T-helper 2 cell (primary cell): Measurements from ENCODE around the gene RAB30.

Experiments used
- DNase-seq, 5 experiments: peaks; one replicate each; pipeline versions ENCODE4 v3.0.0 to v3.0.0-alpha.2; 2012 to 2022

The RAB30 gene

GRCh38 chr11:83039566-83039965 lies 32.1 kb downstream of the RAB30 start:
- DNase-seq, result no peak

- DNase-seq, result no peak
Measured at GRCh38 chr11:83037877-83038276, 33.8 kb downstream of the RAB30 start.

DNA sequence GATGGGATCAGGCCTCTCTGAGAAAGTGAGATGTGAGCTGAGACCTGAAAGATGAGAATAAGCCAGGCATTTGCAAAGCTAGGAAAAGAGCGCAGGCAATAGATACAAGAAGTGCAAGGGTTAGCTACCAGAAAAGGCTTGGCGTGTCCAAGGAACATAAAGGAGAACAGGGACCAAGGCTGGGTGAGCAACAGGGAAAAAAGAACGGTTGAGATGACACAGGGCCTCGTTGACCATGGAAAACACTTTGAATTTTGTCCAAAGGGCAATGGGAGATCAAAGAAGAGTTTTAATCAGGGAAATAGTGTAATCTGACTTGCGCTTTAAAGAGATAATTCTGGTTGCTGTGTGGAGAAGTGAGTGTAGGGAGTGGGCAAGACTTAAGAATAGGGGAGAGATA lies 35.0 kb downstream of the RAB30 start:
- no peak for DNase-seq

DNA sequence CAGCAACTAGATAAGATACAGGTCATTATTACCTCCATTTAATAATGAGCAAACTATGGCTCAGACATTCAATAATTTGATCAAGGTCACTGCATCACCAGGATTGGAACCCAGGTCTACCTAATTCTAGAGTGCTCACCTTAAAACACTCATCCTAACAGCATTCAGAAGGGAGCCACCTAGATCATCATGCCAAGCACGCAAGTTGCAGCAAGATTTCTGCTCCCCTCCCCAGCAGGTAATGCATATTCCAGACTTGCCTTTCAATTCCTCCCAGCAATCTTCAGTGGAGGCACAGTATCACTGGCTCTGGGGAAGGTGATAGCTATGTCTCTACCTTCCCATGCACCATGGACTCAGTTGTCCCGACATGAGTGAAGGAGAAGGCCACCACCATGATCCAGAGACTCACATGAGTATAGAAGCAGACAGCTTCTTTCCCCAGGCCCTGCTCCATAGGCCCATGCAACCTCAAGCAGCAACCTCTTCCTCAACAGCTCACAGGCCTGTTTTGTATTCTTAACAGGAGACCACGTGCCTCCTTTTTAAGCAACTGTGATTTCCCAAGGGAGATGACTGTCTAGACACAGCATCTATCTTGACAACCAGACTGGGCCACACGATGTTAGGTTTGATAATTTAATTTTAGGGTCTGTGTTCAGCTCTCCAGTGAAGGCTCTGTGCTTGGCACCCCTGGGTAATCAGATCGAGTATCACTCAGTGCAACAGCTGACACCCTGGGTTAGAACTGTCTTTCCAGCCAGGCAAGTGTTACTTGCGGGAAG lies 36.4 kb downstream of the RAB30 start:
- no peak for DNase-seq

DNA sequence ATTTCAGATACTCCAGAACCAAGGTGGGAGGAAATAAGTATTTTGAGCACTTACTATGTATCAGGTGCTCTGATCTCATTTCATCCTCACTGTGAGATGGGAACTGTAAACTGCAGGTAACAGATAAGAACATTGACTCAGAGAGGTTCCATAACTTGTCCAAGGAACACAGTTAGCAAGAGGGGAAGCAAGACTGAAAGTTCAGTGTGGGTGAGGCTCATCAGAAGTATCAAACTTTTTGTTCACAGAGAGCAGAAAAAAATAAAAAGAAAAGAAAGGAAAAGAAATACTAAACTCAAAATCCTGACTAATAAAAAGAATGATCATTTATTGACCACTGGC lies 37.1 kb downstream of the RAB30 start:
- DNase-seq, result no peak

GRCh38 chr11:83033972-83034672 lies 37.6 kb downstream of the RAB30 start:
- peak in 1 of 5 experiments; percentile 19 for DNase-seq

- no peak for DNase-seq
Measured at GRCh38 chr11:83033371-83033770, 38.3 kb downstream of the RAB30 start.

GRCh38 chr11:83031127-83031526 lies 40.6 kb downstream of the RAB30 start:
- DNase-seq, result no peak

- DNase-seq, result no peak
Measured at GRCh38 chr11:83027794-83028193, 43.9 kb downstream of the RAB30 start.

- DNase-seq, result no peak
Measured at GRCh38 chr11:83027289-83027688, 44.4 kb downstream of the RAB30 start.

DNA sequence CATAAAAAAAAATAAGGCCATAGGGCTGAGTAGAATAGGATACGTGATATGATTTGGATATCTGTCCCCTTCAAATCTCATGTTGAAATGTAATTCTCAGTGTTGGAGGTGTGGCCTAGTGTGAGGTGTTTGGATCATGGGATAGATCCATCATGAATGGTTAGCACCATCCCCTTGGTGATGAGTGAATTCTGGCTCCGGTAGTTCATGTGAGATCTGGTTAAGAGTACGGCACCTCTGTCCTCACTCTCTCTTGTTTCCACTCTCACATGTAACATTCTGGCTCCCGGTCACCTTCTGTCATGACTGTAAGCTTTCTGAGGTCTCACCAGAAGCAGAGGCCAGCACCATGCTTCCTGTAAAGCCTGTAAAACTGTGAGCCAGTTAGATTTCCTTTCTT lies 45.5 kb downstream of the RAB30 start:
- no peak for DNase-seq

DNA sequence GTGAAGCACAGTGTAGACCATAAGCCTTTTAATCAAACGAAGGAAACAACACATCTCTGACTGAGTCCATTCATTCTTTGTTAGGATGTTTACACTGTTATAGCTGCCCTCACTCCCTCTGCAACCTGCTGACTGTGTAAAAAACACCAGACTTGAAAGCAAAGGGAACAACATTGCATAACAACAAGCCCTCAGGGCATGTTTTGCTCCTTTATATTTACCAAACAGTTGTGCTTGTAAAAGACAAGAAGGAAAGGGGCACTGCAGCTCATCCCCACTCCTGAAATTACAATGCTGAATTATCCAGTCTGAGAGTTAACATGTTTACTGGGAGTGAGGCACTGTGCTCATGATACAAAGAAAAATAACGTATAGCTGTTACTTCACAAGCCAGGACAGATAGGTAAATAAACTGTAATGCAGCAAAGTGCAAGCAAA lies 46.4 kb downstream of the RAB30 start:
- no peak for DNase-seq

DNA sequence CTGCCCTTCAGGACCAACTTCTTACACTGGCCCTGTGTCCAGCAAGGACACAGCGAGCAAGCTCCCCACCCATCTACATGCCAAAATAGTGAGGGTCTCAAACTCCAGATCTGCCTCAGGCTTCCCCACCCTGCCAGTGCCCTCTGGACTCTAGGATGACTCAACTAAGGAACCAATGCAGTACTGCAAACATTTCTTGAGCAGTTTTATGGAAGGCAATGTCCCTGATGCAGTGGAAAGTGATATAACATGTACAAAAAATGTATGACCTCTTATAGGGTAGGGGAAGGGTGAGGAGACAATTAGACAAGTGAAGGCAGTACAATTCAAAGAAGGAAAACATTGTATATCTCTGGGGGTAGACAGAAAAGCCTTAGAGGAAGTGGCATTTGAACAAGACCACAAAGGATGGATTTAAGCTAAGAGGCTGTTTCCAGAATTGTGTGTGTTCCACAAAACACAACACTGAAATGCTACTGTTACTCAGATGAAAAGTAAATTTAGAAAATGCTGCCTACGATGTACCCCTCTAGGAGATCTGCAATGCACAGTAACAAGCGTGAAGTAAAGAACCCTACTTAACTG lies 47.3 kb downstream of the RAB30 start:
- peak in 1 of 5 experiments; percentile 52 for DNase-seq

GRCh38 chr11:83023410-83023809 lies 48.3 kb downstream of the RAB30 start:
- DNase-seq, result no peak

- DNase-seq, result no peak
Measured at GRCh38 chr11:83021780-83022125, 49.9 kb downstream of the RAB30 start.

- DNase-seq, result no peak
Measured at GRCh38 chr11:83020942-83021779, 50.5 kb downstream of the RAB30 start.

- no peak for DNase-seq
Measured at GRCh38 chr11:83019888-83020579, 51.7 kb downstream of the RAB30 start.

DNA sequence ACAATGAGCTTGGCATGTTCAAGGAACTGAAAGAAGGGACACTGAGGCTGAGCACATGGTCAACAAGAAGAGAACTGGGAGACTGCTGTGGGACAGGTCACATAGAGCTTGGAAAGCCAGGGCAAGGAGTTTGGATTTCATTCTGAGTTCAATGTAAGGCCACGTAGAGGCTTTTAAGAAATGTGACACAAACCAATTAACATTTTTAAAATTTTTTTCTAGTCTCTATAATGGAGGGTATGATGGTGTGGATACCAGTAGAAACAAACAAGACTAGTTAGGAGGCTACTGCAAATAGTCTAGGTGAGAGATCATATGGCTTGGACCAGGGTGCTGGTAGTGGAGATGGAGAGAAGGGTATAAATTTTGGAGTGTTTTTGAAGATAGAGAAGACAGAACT lies 56.7 kb downstream of the RAB30 start:
- DNase-seq, result no peak

DNA sequence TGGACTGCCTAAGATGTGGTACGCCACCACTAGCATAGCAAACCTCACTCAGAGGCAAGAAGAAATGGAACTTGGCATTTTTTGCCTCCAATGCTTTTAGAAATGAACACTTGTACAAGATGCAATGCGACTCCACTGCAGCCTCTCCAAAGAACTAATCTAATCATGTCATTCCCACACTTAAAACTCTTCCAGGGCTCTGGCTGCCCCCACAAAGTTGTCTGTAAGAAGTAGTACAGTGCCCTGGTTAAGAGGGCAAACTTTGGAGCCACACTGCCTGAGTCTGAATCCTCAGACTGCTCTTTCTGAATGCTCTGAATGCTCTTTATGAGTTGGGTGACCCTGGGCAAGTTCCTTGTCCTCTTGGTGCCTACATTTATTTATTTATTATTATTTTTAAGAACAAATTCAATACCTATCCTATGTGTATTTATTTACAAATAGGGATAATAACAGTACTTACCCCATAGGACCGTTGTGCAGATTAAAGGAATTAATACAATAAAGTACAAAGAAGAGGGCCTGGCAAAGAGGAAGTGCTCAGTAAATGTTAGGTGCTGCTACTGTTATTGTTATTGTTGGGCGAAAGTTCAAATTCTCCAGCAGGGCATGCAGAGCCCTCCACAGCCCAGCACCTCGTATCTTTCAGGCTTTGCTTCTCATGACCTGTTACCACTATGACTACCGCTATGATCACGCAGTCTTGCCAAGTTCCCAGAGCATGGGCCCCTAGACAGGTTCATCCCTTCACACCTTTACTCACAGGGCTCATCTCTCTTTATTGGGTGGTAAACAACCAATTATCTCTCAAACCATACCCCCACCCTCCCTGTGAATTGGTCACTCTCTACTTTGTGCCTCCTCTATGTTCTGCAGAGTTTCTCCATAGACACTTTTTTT lies 59.3 kb downstream of the RAB30 start:
- DNase-seq, result no peak

DNA sequence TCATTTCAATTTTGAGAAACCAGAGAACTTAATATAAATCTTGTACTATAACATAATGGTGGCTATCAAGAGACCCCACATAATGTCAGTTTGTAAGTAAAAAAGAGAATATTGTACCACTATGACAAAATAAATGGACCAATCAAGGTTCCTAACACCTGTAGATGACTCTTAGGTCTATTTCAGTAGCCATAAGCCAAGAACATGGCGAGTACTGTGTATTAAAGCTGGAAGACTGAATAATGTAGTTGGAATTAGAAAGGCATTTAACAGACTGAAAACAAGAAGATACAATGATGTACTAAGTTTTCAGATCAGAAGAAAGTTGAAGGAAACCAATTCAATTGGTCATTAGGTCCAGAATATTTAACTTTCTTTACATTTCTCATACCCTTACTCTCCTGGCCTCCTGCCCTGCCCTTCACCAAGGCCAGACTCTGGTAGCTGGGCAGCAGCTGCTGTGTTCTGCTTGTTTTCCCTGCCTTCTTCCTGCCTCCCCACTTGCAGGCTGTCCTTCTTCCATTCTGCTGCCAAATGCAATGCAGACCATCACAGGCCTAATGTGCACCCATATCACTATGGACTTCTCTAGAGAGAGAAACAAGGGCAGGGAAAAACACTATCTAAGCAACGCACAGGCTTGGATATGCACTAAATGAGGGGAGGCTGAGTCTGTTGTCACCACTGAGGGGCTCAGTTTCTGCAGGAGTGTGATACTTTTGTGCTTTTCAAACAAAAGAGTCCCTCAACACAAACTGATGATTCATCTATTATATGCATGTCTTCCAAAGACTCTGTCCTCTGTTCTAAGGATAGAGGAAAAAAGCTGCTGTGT lies 60.1 kb downstream of the RAB30 start:
- DNase-seq, result no peak

GRCh38 chr11:83009999-83010398 lies 61.7 kb downstream of the RAB30 start:
- DNase-seq, result no peak
